Thoracic aorta (tissue), 2 donors: ENCODE data around the gene PTGS1. TPM values are rescaled to one million over a fixed set of nuclear protein-coding genes. Genes with fewer than 3 reads are reported as not detected.

Source experiments
- ATAC-seq: fragments of 150-250 bp; one replicate; pipeline ENCODE4 v1.8.0; 2017; ENCODE audit warnings: low read depth; ENCODE audit not compliant: insufficient number of reproducible peaks, low FRiP score
- DNase-seq: peaks from one replicate; pipeline ENCODE4 v3.0.0-alpha.2; 2020; ENCODE audit warnings: low spot score
- H3K27ac ChIP-seq, 2 donors: fragments of 200-600 bp; sonication (generic); 1 replicate in 1 of 2; 2 replicates in 1 of 2; pipeline ENCODE4 v1.5.1; 2016; ENCODE audit warnings: mild to moderate bottlenecking in 2 of 2, moderate library complexity in 2 of 2
- H3K27me3 ChIP-seq: fragments of 200-600 bp; sonication (generic); replicated peaks from 2 replicates; pipeline ENCODE4 v1.6.0; 2016; ENCODE audit warnings: mild to moderate bottlenecking; ENCODE audit not compliant: insufficient read depth
- H3K36me3 ChIP-seq: fragments of 200-600 bp; sonication (generic); one replicate; pipeline ENCODE4 v1.5.1; 2016
- H3K4me1 ChIP-seq, 2 donors: fragments of 200-600 bp; sonication (generic); 1 replicate in 1 of 2; 2 replicates in 1 of 2; pipeline versions ENCODE4 v1.5.1 to v1.6.0; 2016; ENCODE audit warnings: low read depth in 2 of 2, mild to moderate bottlenecking in 1 of 2; ENCODE audit not compliant: control insufficient read depth in 1 of 2
- H3K4me3 ChIP-seq: fragments of 200-600 bp; sonication (generic); 2 replicates; pipeline ENCODE4 v1.5.1; 2016; ENCODE audit warnings: mild to moderate bottlenecking
- H3K9me3 ChIP-seq: fragments of 200-600 bp; sonication (generic); 2 replicates; pipeline ENCODE4 v1.5.1; 2016
- total RNA-seq, 2 donors: library from RNA; depleted of rRNA; stranded (reverse); fragments of >200 nt; gene quantifications; one replicate each; pipeline versions ENCODE4 v1.1.0 to v1.2.3, GENCODE V29; 2016
- TF ChIP-seq, protein P1 (sequence below): fragments of 200-600 bp; sonication (generic); IDR thresholded peaks from one replicate; pipeline ENCODE4 v1.5.1; 2019; ENCODE audit warnings: antibody characterized with exemption

Gene PTGS1
- total RNA-seq, 2 donors from 2014 or later = 10.8 to 13.8 TPM

DNA sequence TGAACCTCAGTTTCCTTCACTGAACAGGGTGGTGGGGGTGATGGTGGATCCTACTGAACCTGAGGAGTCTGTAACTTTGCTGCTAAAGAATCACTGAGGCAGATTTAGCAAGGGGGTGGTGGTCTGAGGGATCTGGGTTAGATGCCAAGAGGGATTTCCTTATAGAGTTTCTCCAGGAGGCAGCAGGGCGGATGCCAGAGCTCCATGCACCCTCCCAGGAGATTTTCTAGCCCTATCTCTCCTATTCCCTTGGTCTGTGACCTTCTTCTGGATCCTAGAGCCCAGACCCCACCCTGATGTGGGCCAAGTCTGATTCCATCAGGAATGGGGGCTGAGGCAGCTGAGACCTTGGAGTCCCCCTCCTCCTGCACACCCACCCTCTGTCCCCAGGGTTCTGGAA, 6.0 kb downstream of the PTGS1 start:
- no peaks in the 10 kb centered on the region for H3K36me3 ChIP-seq
- DNase-seq = no peak
- TF ChIP-seq, protein P1, sequence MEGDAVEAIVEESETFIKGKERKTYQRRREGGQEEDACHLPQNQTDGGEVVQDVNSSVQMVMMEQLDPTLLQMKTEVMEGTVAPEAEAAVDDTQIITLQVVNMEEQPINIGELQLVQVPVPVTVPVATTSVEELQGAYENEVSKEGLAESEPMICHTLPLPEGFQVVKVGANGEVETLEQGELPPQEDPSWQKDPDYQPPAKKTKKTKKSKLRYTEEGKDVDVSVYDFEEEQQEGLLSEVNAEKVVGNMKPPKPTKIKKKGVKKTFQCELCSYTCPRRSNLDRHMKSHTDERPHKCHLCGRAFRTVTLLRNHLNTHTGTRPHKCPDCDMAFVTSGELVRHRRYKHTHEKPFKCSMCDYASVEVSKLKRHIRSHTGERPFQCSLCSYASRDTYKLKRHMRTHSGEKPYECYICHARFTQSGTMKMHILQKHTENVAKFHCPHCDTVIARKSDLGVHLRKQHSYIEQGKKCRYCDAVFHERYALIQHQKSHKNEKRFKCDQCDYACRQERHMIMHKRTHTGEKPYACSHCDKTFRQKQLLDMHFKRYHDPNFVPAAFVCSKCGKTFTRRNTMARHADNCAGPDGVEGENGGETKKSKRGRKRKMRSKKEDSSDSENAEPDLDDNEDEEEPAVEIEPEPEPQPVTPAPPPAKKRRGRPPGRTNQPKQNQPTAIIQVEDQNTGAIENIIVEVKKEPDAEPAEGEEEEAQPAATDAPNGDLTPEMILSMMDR = no peak
- H3K4me3 ChIP-seq = no peak overlapping the region
- H3K4me1 ChIP-seq = peaks cover 5 to 23% of the 10 kb centered on the region in 2 donors
- ATAC-seq = no peak
- H3K27ac ChIP-seq = no peak overlapping the region
- H3K9me3 ChIP-seq = no peaks in the 10 kb centered on the region
- no peaks in the 10 kb centered on the region for H3K27me3 ChIP-seq

DNA sequence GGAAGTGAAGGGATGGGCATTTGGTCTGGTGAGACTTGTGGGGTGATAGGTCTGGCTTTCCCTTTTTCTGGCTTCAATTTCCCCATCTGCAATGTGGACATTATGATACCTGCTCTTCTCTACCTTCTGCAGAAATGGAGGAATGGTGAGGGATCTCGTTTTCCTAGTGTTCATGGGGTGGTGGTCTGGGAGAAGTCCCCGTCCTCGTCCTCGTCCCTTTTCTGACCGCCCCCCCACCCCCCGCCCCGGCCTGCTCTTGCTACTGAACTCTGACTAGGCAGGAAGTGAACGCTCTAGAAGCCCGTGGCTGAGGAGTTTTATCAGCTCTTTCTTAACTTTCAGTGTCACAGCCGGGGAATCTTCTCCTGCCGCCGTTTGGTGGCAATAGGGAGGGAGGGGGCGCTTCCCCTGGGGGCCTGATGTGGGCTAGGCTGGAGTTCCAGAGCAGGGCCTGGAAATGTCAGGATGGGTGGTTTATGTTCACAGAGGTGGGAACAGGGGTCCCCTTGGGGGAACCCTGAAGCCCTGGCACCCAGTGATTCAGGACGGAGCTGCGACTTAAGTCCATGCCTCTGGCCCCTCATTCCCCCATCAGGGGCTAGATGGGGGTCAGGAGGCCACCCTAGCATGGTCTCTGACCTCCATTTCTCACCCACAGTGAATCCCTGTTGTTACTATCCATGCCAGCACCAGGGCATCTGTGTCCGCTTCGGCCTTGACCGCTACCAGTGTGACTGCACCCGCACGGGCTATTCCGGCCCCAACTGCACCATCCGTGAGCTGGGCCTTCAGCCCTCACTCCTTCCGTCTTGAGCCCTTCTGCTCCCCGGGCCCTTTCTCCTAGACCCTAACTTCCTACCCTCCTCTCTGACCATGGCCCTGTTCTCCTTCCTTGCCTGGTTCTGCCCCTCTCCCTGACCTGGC, 6.7 kb downstream of the PTGS1 start:
- no peaks in the 10 kb centered on the region for H3K27me3 ChIP-seq

DNA sequence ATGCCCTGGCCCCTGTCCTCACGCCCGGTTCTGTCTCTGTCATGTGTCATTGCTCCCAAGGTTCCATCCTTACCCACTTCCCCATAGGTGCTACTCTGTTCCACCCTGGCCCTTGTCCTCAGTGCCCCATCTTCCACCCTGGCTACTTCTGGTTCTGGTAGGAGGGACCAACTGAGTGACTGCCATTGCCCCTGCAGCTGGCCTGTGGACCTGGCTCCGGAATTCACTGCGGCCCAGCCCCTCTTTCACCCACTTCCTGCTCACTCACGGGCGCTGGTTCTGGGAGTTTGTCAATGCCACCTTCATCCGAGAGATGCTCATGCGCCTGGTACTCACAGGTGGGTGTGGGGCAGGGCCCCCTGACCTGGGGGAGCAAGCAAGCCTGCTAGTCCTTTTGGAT, 7.4 kb downstream of the PTGS1 start:
- TF ChIP-seq, protein P1 = no peak
- Histone ChIP-seq H3K36me3 (no peaks in the 10 kb centered on the region), H3K4me1 (peaks cover 5 to 23% of the 10 kb centered on the region in 2 donors), H3K27me3 (no peaks in the 10 kb centered on the region), H3K9me3 (no peaks in the 10 kb centered on the region), H3K27ac (no peak overlapping the region), H3K4me3 (no peak overlapping the region)
- DNase-seq (no peak), ATAC-seq (no peak)

More for the DNA sequence above, 6.7 kb downstream of the PTGS1 start:
- no peaks in the 10 kb centered on the region for H3K9me3 ChIP-seq
- H3K4me1 ChIP-seq = peaks cover 5 to 23% of the 10 kb centered on the region in 2 donors
- ATAC-seq (no peak), DNase-seq (no peak)
- TF ChIP-seq, protein P1 = no peak
- H3K4me3 ChIP-seq = no peak overlapping the region
- no peak overlapping the region for H3K27ac ChIP-seq
- H3K36me3 ChIP-seq = no peaks in the 10 kb centered on the region

DNA sequence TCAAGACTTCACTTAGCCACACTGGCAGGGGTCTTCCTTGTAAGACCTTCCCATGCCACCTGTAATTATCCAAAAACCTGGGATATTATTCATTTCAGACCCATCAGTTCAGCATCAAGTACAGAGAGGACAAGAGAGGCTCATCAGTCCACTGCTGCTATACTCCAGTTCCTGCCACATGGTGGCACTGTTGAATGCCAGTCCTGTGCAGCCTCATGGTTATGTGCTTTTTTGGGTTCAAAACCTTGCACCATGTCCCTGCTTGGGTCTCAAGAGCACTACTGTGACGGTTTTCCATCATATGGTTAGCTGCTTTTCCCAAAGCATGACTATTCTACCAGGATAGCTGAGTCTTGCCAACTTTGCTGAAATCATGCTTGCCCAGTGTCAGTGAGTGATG, 8.5 kb downstream of the PTGS1 start:
- no peak overlapping the region for H3K27ac ChIP-seq
- no peaks in the 10 kb centered on the region for H3K9me3 ChIP-seq
- no peaks in the 10 kb centered on the region for H3K27me3 ChIP-seq
- DNase-seq (no peak), ATAC-seq (no peak)
- TF ChIP-seq, protein P1 = no peak
- H3K36me3 ChIP-seq = no peaks in the 10 kb centered on the region
- peaks cover 5 to 34% of the 10 kb centered on the region in 2 donors for H3K4me1 ChIP-seq
- H3K4me3 ChIP-seq = no peak overlapping the region

DNA sequence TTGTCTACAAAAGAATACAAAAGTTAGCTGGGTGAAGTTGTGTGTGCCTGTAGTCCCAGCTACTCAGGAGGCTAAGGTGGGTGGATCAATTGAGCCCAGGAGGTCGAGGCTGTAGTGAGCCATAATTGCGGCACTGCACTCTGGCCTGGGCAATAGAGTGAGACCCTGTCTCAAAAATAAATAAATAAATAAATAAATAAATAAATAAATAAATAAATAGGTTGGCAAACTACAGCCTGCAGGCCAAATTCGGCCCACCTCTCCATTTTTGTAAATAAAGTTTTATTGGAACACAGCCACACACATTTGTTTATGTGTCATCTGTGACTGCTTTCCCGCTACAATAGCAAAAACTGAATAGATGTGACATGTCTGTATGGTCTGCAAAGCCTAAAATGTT, 9.5 kb downstream of the PTGS1 start:
- no peak for DNase-seq
- no peaks in the 10 kb centered on the region for H3K27me3 ChIP-seq
- H3K9me3 ChIP-seq = no peaks in the 10 kb centered on the region
- ATAC-seq = no peak
- H3K36me3 ChIP-seq = no peaks in the 10 kb centered on the region
- peaks cover 4 to 34% of the 10 kb centered on the region in 2 donors for H3K4me1 ChIP-seq
- TF ChIP-seq, protein P1 = no peak
- H3K27ac ChIP-seq = no peak overlapping the region
- H3K4me3 ChIP-seq = no peak overlapping the region
